Endodermal cell (in vitro differentiated cells): ENCODE data around the gene COG5. TPM values are rescaled to one million over a fixed set of nuclear protein-coding genes. Genes with fewer than 3 reads are reported as not detected.

Experiments used
- DNase-seq: peaks from one replicate; pipeline ENCODE4 v3.0.0-alpha.2; 2017
- H3K27ac ChIP-seq: 2 replicates; pipeline ENCODE4 v1.5.1; 2013; ENCODE audit warnings: mild to moderate bottlenecking, low read depth, low read length, moderate library complexity
- H3K27me3 ChIP-seq: 2 replicates; pipeline ENCODE4 v1.6.1; 2013; ENCODE audit warnings: mild to moderate bottlenecking, low read length, moderate library complexity; ENCODE audit not compliant: insufficient read depth, control insufficient read depth, poor library complexity, severe bottlenecking
- H3K36me3 ChIP-seq: 2 replicates; pipeline ENCODE4 v1.7.0; 2013; ENCODE audit warnings: mild to moderate bottlenecking, low read length, moderate library complexity; ENCODE audit not compliant: control insufficient read depth, insufficient read depth
- H3K4me1 ChIP-seq: one replicate; pipeline ENCODE4 v1.7.0; 2013; ENCODE audit warnings: low read length; ENCODE audit not compliant: control insufficient read depth, insufficient read depth
- H3K4me3 ChIP-seq: 2 replicates; pipeline ENCODE4 v1.5.1; 2013; ENCODE audit warnings: mild to moderate bottlenecking, low read length, moderate library complexity
- H3K9ac ChIP-seq: 2 replicates; pipeline ENCODE4 v1.6.1; 2013; ENCODE audit warnings: mild to moderate bottlenecking, low read length, moderate library complexity; ENCODE audit not compliant: poor library complexity, severe bottlenecking; ENCODE audit errors: extremely low read depth
- H3K9me3 ChIP-seq: 2 replicates; pipeline ENCODE4 v1.6.1; 2013; ENCODE audit warnings: mild to moderate bottlenecking, low read length, moderate library complexity; ENCODE audit not compliant: control insufficient read depth
- H3K27ac Mint-ChIP-seq: 2 replicates; pipeline ENCODE4 v1.8.0; 2020; ENCODE audit warnings: mixed read lengths
- H3K27me3 Mint-ChIP-seq: 2 replicates; pipeline ENCODE4 v1.8.0; 2021; ENCODE audit warnings: mild to moderate bottlenecking, mixed read lengths; ENCODE audit not compliant: insufficient read depth
- H3K36me3 Mint-ChIP-seq: 2 replicates; pipeline ENCODE4 v1.8.0; 2020; ENCODE audit warnings: low read depth, mixed read lengths
- H3K4me1 Mint-ChIP-seq: 2 replicates; pipeline ENCODE4 v1.8.0; 2020; ENCODE audit warnings: mixed read lengths
- H3K4me3 Mint-ChIP-seq: 2 replicates; pipeline ENCODE4 v1.8.0; 2020; ENCODE audit warnings: mild to moderate bottlenecking, moderate library complexity, mixed read lengths
- H3K9me3 Mint-ChIP-seq: 2 replicates; pipeline ENCODE4 v1.8.0; 2020; ENCODE audit warnings: mild to moderate bottlenecking, mixed read lengths
- WGBS, 2 experiments: methylation state at CpG; one replicate each; pipeline versions ENCODE4 v1.1.5 to v1.1.7; 2013; ENCODE audit warnings: missing lambda C conversion rate in 2 of 2, mixed read lengths in 1 of 2; ENCODE audit not compliant: insufficient coverage in 1 of 2, insufficient read length in 1 of 2; 5-methylcytosine and 5-hydroxymethylcytosine counted together
- total RNA-seq, 2 donors: library from RNA; stranded (reverse); fragmentation: NEBNext Ultra II Directional in 1 of 2; extraction: Animal tissue kit (Norgen Biotek cat#: 25700) in 1 of 2; gene quantifications; 2 replicates in 1 of 2; 3 replicates in 1 of 2; pipeline ENCODE4 v1.2.1, GENCODE V29; 2021
- TF ChIP-seq, protein P1 (sequence below): fragments of 200-600 bp; sonication (generic); conservative IDR thresholded peaks from 2 replicates; pipeline ENCODE4 v1.5.0; 2021; ENCODE audit warnings: antibody characterized with exemption, mild to moderate bottlenecking

Gene COG5
- total RNA-seq, 2 donors from 2014 or later = 25.5 to 34.7 TPM

GRCh38 chr7:107414198-107414597, 149.5 kb downstream of the COG5 start:
- no peak for DNase-seq
- peaks cover 11% of the 10 kb centered on the region for H3K36me3 Mint-ChIP-seq
- H3K27ac Mint-ChIP-seq = no peak overlapping the region
- H3K4me3 Mint-ChIP-seq = no peak overlapping the region
- Histone ChIP-seq H3K9me3 (no peaks in the 10 kb centered on the region), H3K4me1 (peaks cover 6% of the 10 kb centered on the region), H3K36me3 (peaks cover 7% of the 10 kb centered on the region), H3K27ac (no peak overlapping the region), H3K4me3 (no peak overlapping the region), H3K9ac (no peak overlapping the region), H3K27me3 (no peaks in the 10 kb centered on the region)
- TF ChIP-seq, protein P1, sequence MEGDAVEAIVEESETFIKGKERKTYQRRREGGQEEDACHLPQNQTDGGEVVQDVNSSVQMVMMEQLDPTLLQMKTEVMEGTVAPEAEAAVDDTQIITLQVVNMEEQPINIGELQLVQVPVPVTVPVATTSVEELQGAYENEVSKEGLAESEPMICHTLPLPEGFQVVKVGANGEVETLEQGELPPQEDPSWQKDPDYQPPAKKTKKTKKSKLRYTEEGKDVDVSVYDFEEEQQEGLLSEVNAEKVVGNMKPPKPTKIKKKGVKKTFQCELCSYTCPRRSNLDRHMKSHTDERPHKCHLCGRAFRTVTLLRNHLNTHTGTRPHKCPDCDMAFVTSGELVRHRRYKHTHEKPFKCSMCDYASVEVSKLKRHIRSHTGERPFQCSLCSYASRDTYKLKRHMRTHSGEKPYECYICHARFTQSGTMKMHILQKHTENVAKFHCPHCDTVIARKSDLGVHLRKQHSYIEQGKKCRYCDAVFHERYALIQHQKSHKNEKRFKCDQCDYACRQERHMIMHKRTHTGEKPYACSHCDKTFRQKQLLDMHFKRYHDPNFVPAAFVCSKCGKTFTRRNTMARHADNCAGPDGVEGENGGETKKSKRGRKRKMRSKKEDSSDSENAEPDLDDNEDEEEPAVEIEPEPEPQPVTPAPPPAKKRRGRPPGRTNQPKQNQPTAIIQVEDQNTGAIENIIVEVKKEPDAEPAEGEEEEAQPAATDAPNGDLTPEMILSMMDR = no peak
- H3K9me3 Mint-ChIP-seq = no peaks in the 10 kb centered on the region
- peaks cover 11% of the 10 kb centered on the region for H3K4me1 Mint-ChIP-seq
- WGBS, 2 experiments = 100% methylated on average over 1 of the region's 1 CpG; no CpG with 5 or more reads in 1 of the 2 experiments
- no peaks in the 10 kb centered on the region for H3K27me3 Mint-ChIP-seq

GRCh38 chr7:107408349-107408748, 155.4 kb downstream of the COG5 start:
- TF ChIP-seq, protein P1 = no peak
- H3K4me1 Mint-ChIP-seq = peaks cover 24% of the 10 kb centered on the region
- H3K4me3 Mint-ChIP-seq = no peak overlapping the region
- Histone ChIP-seq H3K4me1 (peaks cover 7% of the 10 kb centered on the region), H3K27me3 (no peaks in the 10 kb centered on the region), H3K4me3 (no peak overlapping the region), H3K9me3 (peaks cover 3% of the 10 kb centered on the region), H3K36me3 (peaks cover 7% of the 10 kb centered on the region), H3K27ac (no peak overlapping the region), H3K9ac (no peak overlapping the region)
- no peak overlapping the region for H3K27ac Mint-ChIP-seq
- no peak for DNase-seq
- H3K27me3 Mint-ChIP-seq = no peaks in the 10 kb centered on the region
- no peaks in the 10 kb centered on the region for H3K9me3 Mint-ChIP-seq
- peaks cover 13% of the 10 kb centered on the region for H3K36me3 Mint-ChIP-seq

DNA sequence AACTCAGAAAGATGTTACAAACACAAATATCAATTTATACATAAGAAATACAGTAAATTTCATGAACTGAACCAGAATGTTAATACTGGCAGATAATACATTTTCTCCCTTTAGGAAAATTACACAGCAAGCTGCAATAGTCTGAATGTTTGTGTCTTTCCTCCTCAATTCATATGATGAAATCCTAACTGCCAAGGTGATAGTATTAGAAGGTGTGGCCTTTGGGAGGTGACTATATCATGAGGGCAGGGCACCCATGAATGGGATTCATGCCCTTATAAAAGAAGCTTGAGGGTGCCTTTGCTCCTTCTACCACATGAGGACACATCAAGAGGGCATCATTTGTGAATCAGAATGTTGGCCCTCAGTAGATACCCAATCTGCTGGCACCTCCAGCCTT, 158.2 kb downstream of the COG5 start:
- Mint-ChIP-seq H3K4me1 (peaks cover 27% of the 10 kb centered on the region), H3K27ac (peak overlapping the region; percentile 87), H3K4me3 (no peak overlapping the region), H3K36me3 (peaks cover 13% of the 10 kb centered on the region), H3K9me3 (no peaks in the 10 kb centered on the region), H3K27me3 (no peaks in the 10 kb centered on the region)
- peaks cover 8% of the 10 kb centered on the region for H3K9me3 ChIP-seq
- peak overlapping the region; percentile 31 for H3K9ac ChIP-seq
- TF ChIP-seq, protein P1 = no peak
- H3K27me3 ChIP-seq = no peaks in the 10 kb centered on the region
- H3K36me3 ChIP-seq = peaks cover 4% of the 10 kb centered on the region
- no peak overlapping the region for H3K27ac ChIP-seq
- peaks cover 9% of the 10 kb centered on the region for H3K4me1 ChIP-seq
- H3K4me3 ChIP-seq = no peak overlapping the region
- no peak for DNase-seq
